Neural progenitor cell (in vitro differentiated cells): ENCODE measurements around the gene LGALSL. TPM values are rescaled to one million over a fixed set of nuclear protein-coding genes. Genes with fewer than 3 reads are reported as not detected.

Source experiments
- DNase-seq: peaks from one replicate; pipeline ENCODE4 v3.0.0-alpha.2; 2016; ENCODE audit warnings: low spot score
- H2AFZ ChIP-seq: fragments of 200-600 bp; sonication (generic); replicated peaks from 2 replicates; pipeline ENCODE4 v1.6.1; 2016; ENCODE audit warnings: antibody characterized with exemption
- H3F3A ChIP-seq: fragments of 200-600 bp; sonication (generic); 2 replicates; pipeline ENCODE4 v1.6.1; 2016; ENCODE audit warnings: antibody characterized with exemption, low read depth
- H3K27ac ChIP-seq: fragments of 200-600 bp; sonication (generic); 2 replicates; pipeline ENCODE4 v1.5.1; 2016; ENCODE audit warnings: mild to moderate bottlenecking
- H3K27me3 ChIP-seq: fragments of 200-600 bp; sonication (generic); 2 replicates; pipeline ENCODE4 v1.6.1; 2016; ENCODE audit warnings: mild to moderate bottlenecking, moderate library complexity
- H3K36me3 ChIP-seq: fragments of 200-600 bp; sonication (generic); 2 replicates; pipeline ENCODE4 v1.5.1; 2016
- H3K4me1 ChIP-seq: fragments of 200-600 bp; sonication (generic); 2 replicates; pipeline ENCODE4 v1.6.1; 2016; ENCODE audit warnings: mixed run types
- H3K4me2 ChIP-seq: fragments of 200-600 bp; sonication (generic); 2 replicates; pipeline ENCODE4 v1.6.1; 2016
- H3K4me3 ChIP-seq: fragments of 200-600 bp; sonication (generic); 2 replicates; pipeline ENCODE4 v1.5.1; 2016
- H3K79me2 ChIP-seq: fragments of 200-600 bp; sonication (generic); 2 replicates; pipeline ENCODE4 v1.6.1; 2016; ENCODE audit warnings: low read depth
- H3K9ac ChIP-seq: fragments of 200-600 bp; sonication (generic); 2 replicates; pipeline ENCODE4 v1.6.1; 2016
- H3K9me3 ChIP-seq: fragments of 200-600 bp; sonication (generic); 2 replicates; pipeline ENCODE4 v1.5.1; 2016; ENCODE audit warnings: low read depth
- H4K20me1 ChIP-seq: fragments of 200-600 bp; sonication (generic); 2 replicates; pipeline ENCODE4 v1.6.1; 2016; ENCODE audit warnings: low read depth
- H3K27ac Mint-ChIP-seq: 3 replicates; pipeline ENCODE4 v1.8.0; 2021; ENCODE audit warnings: mixed read lengths
- H3K27me3 Mint-ChIP-seq: 2 replicates; pipeline ENCODE4 v1.8.0; 2022; ENCODE audit warnings: low read depth, mild to moderate bottlenecking, inconsistent platforms, moderate library complexity, mixed read lengths; ENCODE audit not compliant: insufficient read depth
- H3K36me3 Mint-ChIP-seq: 3 replicates; pipeline ENCODE4 v1.8.0; 2021; ENCODE audit warnings: mixed read lengths
- H3K4me1 Mint-ChIP-seq: 3 replicates; pipeline ENCODE4 v1.8.0; 2021; ENCODE audit warnings: mixed read lengths
- H3K4me3 Mint-ChIP-seq: 3 replicates; pipeline ENCODE4 v1.8.0; 2021; ENCODE audit warnings: mild to moderate bottlenecking, moderate library complexity, mixed read lengths
- H3K9me3 Mint-ChIP-seq: 3 replicates; pipeline ENCODE4 v1.8.0; 2020; ENCODE audit warnings: mixed read lengths
- EZH2 ChIP-seq: fragments of 200-600 bp; sonication (generic); IDR thresholded peaks from 2 replicates; pipeline ENCODE4 v1.6.1; 2017; ENCODE audit warnings: antibody characterized with exemption, mild to moderate bottlenecking, moderate library complexity
- EZH2phosphoT487 ChIP-seq: fragments of 200-600 bp; sonication (generic); IDR thresholded peaks from 2 replicates; pipeline ENCODE4 v1.6.1; 2017; ENCODE audit warnings: antibody characterized with exemption
- total RNA-seq: library from RNA; depleted of rRNA; stranded (reverse); fragments of >200 nt; gene quantifications from 2 replicates; pipeline ENCODE4 v1.2.3, GENCODE V29; 2015; ENCODE audit warnings: low replicate concordance
- TF ChIP-seq, protein P1 (sequence below): fragments of 200-600 bp; sonication (generic); IDR thresholded peaks from 2 replicates; pipeline ENCODE4 v1.5.1; 2017; ENCODE audit warnings: antibody characterized with exemption, mild to moderate bottlenecking

LGALSL gene
- total RNA-seq, 1 donor from 2014 or later = 31.1 TPM

- Histone ChIP-seq H3K4me1 (peaks cover 31% of the 10 kb centered on the region), H3K9ac (no peak overlapping the region), H3K27me3 (no peaks in the 10 kb centered on the region), H3F3A (peaks cover 26% of the 10 kb centered on the region), H3K9me3 (no peaks in the 10 kb centered on the region), H3K27ac (no peak overlapping the region), H3K36me3 (peaks cover 9% of the 10 kb centered on the region), H2AFZ (no peak overlapping the region), H4K20me1 (no peaks in the 10 kb centered on the region), H3K79me2 (peaks cover 7% of the 10 kb centered on the region), H3K4me3 (peak overlapping the region; percentile 97), H3K4me2 (peak overlapping the region; percentile 98)
- Mint-ChIP-seq H3K27me3 (peaks cover 2% of the 10 kb centered on the region), H3K4me3 (peak overlapping the region; percentile 97), H3K4me1 (peaks cover 35% of the 10 kb centered on the region), H3K36me3 (peaks cover 26% of the 10 kb centered on the region), H3K9me3 (no peaks in the 10 kb centered on the region), H3K27ac (peak overlapping the region; percentile 62)
- DNase-seq = no peak
- TF ChIP-seq, protein P1, sequence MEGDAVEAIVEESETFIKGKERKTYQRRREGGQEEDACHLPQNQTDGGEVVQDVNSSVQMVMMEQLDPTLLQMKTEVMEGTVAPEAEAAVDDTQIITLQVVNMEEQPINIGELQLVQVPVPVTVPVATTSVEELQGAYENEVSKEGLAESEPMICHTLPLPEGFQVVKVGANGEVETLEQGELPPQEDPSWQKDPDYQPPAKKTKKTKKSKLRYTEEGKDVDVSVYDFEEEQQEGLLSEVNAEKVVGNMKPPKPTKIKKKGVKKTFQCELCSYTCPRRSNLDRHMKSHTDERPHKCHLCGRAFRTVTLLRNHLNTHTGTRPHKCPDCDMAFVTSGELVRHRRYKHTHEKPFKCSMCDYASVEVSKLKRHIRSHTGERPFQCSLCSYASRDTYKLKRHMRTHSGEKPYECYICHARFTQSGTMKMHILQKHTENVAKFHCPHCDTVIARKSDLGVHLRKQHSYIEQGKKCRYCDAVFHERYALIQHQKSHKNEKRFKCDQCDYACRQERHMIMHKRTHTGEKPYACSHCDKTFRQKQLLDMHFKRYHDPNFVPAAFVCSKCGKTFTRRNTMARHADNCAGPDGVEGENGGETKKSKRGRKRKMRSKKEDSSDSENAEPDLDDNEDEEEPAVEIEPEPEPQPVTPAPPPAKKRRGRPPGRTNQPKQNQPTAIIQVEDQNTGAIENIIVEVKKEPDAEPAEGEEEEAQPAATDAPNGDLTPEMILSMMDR = no peak
- no peak for TF ChIP-seq EZH2
- TF ChIP-seq EZH2phosphoT487 = no peak
Observed at GRCh38 chr2:64455545-64455944, 1.6 kb downstream of the LGALSL start.

DNA sequence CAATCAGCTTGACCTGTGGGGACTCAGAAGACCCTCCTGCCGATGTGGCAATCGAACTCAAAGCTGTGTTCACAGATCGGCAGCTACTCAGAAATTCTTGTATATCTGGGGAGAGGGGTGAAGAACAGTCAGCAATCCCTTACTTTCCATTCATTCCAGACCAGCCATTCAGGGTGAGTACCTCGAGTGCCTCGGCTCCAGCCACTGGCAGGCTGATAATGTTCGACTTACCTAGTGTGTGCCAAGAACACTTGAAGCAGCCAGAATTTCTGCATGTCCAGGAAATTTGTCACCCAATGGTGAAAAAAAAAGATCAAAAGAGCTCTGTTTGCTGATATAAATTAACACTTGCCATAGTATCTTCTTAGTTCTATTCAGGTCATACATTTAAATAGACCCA is 2.3 kb downstream of the LGALSL start:
- Histone ChIP-seq H2AFZ (no peak overlapping the region), H3K27me3 (no peaks in the 10 kb centered on the region), H3K4me3 (no peak overlapping the region), H3K4me2 (no peak overlapping the region), H3K9ac (no peak overlapping the region), H4K20me1 (no peaks in the 10 kb centered on the region), H3F3A (peaks cover 26% of the 10 kb centered on the region), H3K79me2 (peaks cover 7% of the 10 kb centered on the region), H3K4me1 (peaks cover 31% of the 10 kb centered on the region), H3K27ac (no peak overlapping the region), H3K36me3 (peaks cover 9% of the 10 kb centered on the region), H3K9me3 (no peaks in the 10 kb centered on the region)
- no peak for DNase-seq
- Mint-ChIP-seq H3K27ac (no peak overlapping the region), H3K4me1 (peaks cover 35% of the 10 kb centered on the region), H3K36me3 (peaks cover 26% of the 10 kb centered on the region), H3K27me3 (peaks cover 2% of the 10 kb centered on the region), H3K9me3 (no peaks in the 10 kb centered on the region), H3K4me3 (peak overlapping the region; percentile 62)
- TF ChIP-seq, protein P1 = no peak
- no peak for TF ChIP-seq EZH2
- no peak for TF ChIP-seq EZH2phosphoT487

DNA sequence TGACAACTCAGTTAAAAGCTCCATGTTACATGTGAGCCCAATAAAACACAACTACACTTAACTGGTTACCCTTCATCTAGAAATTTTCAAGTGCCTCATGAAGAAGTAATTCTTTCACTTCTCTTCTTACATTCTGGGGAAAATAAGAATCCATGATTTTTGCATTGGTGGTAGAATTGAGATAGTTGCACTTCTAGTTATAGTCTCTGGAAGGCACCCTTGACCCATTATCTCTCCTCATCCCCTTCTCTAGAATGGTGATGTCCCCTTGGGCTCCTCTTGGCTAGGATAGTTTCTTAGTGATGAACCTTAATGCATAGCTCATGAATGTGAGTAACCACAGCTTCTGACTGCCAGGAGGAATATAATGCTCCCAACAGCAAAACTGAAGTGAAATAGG is 3.6 kb downstream of the LGALSL start:
- H2AFZ ChIP-seq = no peak overlapping the region
- no peaks in the 10 kb centered on the region for H3K9me3 Mint-ChIP-seq
- H3F3A ChIP-seq = peaks cover 22% of the 10 kb centered on the region
- H3K27ac Mint-ChIP-seq = no peak overlapping the region
- H3K79me2 ChIP-seq = peaks cover 7% of the 10 kb centered on the region
- peaks cover 9% of the 10 kb centered on the region for H3K36me3 ChIP-seq
- TF ChIP-seq, protein P1 = no peak
- TF ChIP-seq EZH2phosphoT487 = no peak
- no peak for TF ChIP-seq EZH2
- DNase-seq = no peak
- no peak overlapping the region for H3K4me3 ChIP-seq
- peaks cover 27% of the 10 kb centered on the region for H3K4me1 Mint-ChIP-seq
- H3K4me2 ChIP-seq = no peak overlapping the region
- H4K20me1 ChIP-seq = no peaks in the 10 kb centered on the region
- H3K27ac ChIP-seq = no peak overlapping the region
- H3K9me3 ChIP-seq = no peaks in the 10 kb centered on the region
- H3K4me1 ChIP-seq = peaks cover 29% of the 10 kb centered on the region
- peaks cover 2% of the 10 kb centered on the region for H3K27me3 Mint-ChIP-seq
- H3K9ac ChIP-seq = no peak overlapping the region
- peaks cover 26% of the 10 kb centered on the region for H3K36me3 Mint-ChIP-seq
- H3K27me3 ChIP-seq = no peaks in the 10 kb centered on the region
- no peak overlapping the region for H3K4me3 Mint-ChIP-seq
